DOHH2 (cell line): ENCODE measurements around the gene LRCH1.

ENCODE experiments used
- H3F3A ChIP-seq: fragments of 200-600 bp; sonication (generic), shearing (Covaris generic); 2 replicates; pipeline ENCODE4 v1.6.0; 2016; ENCODE audit warnings: antibody characterized with exemption, mild to moderate bottlenecking; ENCODE audit not compliant: control insufficient read depth, insufficient read depth
- H3K27ac ChIP-seq: fragments of 200-600 bp; sonication (generic); 2 replicates; pipeline ENCODE4 v1.5.1; 2014; ENCODE audit warnings: low read depth, mild to moderate bottlenecking, low read length, moderate library complexity
- H3K27me3 ChIP-seq: fragments of 200-600 bp; sonication (generic); 2 replicates; pipeline ENCODE4 v1.6.1; 2014; ENCODE audit warnings: mild to moderate bottlenecking, low read length, mixed read lengths; ENCODE audit not compliant: control insufficient read depth
- H3K36me3 ChIP-seq: fragments of 200-600 bp; sonication (generic); 2 replicates; pipeline ENCODE4 v1.6.1; 2014; ENCODE audit warnings: mild to moderate bottlenecking, low read length, moderate library complexity, mixed read lengths; ENCODE audit not compliant: control insufficient read depth
- H3K4me1 ChIP-seq: fragments of 200-600 bp; sonication (generic); 2 replicates; pipeline ENCODE4 v1.6.1; 2014; ENCODE audit warnings: mild to moderate bottlenecking, low read length, mixed read lengths; ENCODE audit not compliant: control insufficient read depth
- H3K4me2 ChIP-seq: fragments of 200-600 bp; sonication (generic); 2 replicates; pipeline ENCODE4 v1.6.0; 2014; ENCODE audit warnings: mild to moderate bottlenecking, low read length, moderate library complexity
- H3K4me3 ChIP-seq: fragments of 200-600 bp; sonication (generic); 2 replicates; pipeline ENCODE4 v1.5.1; 2014; ENCODE audit warnings: mild to moderate bottlenecking, low read length, mixed read lengths
- H3K79me2 ChIP-seq: fragments of 200-600 bp; sonication (generic); 2 replicates; pipeline ENCODE4 v1.6.1; 2014; ENCODE audit warnings: mild to moderate bottlenecking, low read length, mixed read lengths; ENCODE audit not compliant: control insufficient read depth
- H3K9me2 ChIP-seq: fragments of 200-600 bp; sonication (generic); replicated peaks from 2 replicates; pipeline ENCODE4 v1.6.1; 2014; ENCODE audit warnings: mild to moderate bottlenecking, low read length, mixed read lengths; ENCODE audit not compliant: control insufficient read depth
- H3K9me3 ChIP-seq: fragments of 200-600 bp; sonication (generic); 2 replicates; pipeline ENCODE4 v1.6.1; 2014; ENCODE audit warnings: antibody characterized with exemption, low read length, mixed read lengths; ENCODE audit not compliant: control insufficient read depth, insufficient read depth
- H4K20me1 ChIP-seq: fragments of 200-600 bp; sonication (generic); 2 replicates; pipeline ENCODE4 v1.6.0; 2014; ENCODE audit warnings: low read depth, mild to moderate bottlenecking, antibody characterized with exemption, low read length, moderate library complexity; ENCODE audit not compliant: control insufficient read depth, insufficient read depth
- EZH2phosphoT487 ChIP-seq: fragments of 200-600 bp; sonication (generic); IDR thresholded peaks from 2 replicates; pipeline ENCODE4 v1.6.1; 2017; ENCODE audit warnings: borderline replicate concordance, mild to moderate bottlenecking, antibody characterized with exemption, low read length, moderate library complexity, mixed read lengths
- TF ChIP-seq, protein P1 (sequence below): fragments of 200-600 bp; sonication (generic); IDR thresholded peaks from one replicate; pipeline ENCODE4 v1.5.1; 2014; ENCODE audit warnings: antibody characterized with exemption, mild to moderate bottlenecking, low read depth, low read length; ENCODE audit not compliant: poor library complexity, severe bottlenecking

LRCH1 gene

DNA sequence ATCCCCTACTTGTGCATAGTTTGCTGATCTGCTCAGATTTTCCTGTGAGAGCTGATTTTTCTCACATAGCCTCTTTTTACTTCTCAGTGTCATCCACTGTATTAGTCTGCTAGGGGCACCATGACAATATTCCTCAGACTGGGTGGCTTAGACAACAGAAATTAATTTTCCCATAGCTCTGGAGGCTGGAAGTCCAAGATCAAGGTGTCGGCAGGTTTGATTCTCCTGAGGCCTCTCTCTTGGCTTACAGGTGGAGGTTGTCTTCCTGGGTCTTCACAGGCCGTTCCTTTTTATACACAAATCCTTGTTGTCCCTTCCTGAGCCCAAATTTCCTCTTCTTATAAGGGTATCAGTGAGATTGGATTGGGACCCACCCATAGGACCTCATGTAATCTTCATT is 9.2 kb downstream of the LRCH1 start:
- Histone ChIP-seq H3K27ac (no peak overlapping the region), H3K79me2 (peaks cover 97% of the 10 kb centered on the region), H3K9me3 (no peaks in the 10 kb centered on the region), H3K27me3 (no peaks in the 10 kb centered on the region), H3K36me3 (peaks cover 4% of the 10 kb centered on the region; the same call in 1 of the 2 replicates), H4K20me1 (peaks cover 38% of the 10 kb centered on the region), H3K9me2 (no peaks in the 10 kb centered on the region), H3K4me2 (no peak overlapping the region), H3K4me1 (peaks cover 58% of the 10 kb centered on the region), H3K4me3 (no peak overlapping the region), H3F3A (no peaks in the 10 kb centered on the region)
- no peak for TF ChIP-seq EZH2phosphoT487
- TF ChIP-seq, protein P1, sequence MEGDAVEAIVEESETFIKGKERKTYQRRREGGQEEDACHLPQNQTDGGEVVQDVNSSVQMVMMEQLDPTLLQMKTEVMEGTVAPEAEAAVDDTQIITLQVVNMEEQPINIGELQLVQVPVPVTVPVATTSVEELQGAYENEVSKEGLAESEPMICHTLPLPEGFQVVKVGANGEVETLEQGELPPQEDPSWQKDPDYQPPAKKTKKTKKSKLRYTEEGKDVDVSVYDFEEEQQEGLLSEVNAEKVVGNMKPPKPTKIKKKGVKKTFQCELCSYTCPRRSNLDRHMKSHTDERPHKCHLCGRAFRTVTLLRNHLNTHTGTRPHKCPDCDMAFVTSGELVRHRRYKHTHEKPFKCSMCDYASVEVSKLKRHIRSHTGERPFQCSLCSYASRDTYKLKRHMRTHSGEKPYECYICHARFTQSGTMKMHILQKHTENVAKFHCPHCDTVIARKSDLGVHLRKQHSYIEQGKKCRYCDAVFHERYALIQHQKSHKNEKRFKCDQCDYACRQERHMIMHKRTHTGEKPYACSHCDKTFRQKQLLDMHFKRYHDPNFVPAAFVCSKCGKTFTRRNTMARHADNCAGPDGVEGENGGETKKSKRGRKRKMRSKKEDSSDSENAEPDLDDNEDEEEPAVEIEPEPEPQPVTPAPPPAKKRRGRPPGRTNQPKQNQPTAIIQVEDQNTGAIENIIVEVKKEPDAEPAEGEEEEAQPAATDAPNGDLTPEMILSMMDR, result no peak

DNA sequence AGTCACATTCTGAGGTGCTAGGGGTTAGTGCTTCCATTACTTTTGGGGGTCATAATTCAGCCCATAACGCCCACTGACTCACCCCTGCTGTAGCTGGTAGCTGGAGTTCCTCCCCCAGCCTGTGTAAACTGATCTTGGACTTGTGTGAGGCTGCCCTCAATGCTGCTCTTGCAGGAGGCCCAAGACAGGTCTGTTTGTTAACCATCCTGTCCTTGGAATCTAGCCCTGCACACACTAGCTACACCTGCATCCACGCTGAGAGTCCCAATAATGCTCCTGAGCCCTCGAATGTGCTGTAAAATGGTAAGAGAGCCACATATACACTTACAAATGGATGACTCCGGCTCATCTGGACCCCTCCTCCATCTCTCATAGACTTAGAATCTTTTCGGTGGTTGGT is 9.6 kb downstream of the LRCH1 start:
- H3K27ac ChIP-seq, result no peak overlapping the region
- H3K4me1 ChIP-seq, result peaks cover 58% of the 10 kb centered on the region
- peaks cover 4% of the 10 kb centered on the region; the same call in 1 of the 2 replicates for H3K36me3 ChIP-seq
- H3F3A ChIP-seq, result no peaks in the 10 kb centered on the region
- H3K9me3 ChIP-seq, result no peaks in the 10 kb centered on the region
- peaks cover 97% of the 10 kb centered on the region for H3K79me2 ChIP-seq
- no peak for TF ChIP-seq EZH2phosphoT487
- TF ChIP-seq, protein P1, result no peak
- H3K27me3 ChIP-seq, result no peaks in the 10 kb centered on the region
- peaks cover 38% of the 10 kb centered on the region for H4K20me1 ChIP-seq
- no peak overlapping the region for H3K4me3 ChIP-seq
- no peak overlapping the region for H3K4me2 ChIP-seq
- no peaks in the 10 kb centered on the region for H3K9me2 ChIP-seq

DNA sequence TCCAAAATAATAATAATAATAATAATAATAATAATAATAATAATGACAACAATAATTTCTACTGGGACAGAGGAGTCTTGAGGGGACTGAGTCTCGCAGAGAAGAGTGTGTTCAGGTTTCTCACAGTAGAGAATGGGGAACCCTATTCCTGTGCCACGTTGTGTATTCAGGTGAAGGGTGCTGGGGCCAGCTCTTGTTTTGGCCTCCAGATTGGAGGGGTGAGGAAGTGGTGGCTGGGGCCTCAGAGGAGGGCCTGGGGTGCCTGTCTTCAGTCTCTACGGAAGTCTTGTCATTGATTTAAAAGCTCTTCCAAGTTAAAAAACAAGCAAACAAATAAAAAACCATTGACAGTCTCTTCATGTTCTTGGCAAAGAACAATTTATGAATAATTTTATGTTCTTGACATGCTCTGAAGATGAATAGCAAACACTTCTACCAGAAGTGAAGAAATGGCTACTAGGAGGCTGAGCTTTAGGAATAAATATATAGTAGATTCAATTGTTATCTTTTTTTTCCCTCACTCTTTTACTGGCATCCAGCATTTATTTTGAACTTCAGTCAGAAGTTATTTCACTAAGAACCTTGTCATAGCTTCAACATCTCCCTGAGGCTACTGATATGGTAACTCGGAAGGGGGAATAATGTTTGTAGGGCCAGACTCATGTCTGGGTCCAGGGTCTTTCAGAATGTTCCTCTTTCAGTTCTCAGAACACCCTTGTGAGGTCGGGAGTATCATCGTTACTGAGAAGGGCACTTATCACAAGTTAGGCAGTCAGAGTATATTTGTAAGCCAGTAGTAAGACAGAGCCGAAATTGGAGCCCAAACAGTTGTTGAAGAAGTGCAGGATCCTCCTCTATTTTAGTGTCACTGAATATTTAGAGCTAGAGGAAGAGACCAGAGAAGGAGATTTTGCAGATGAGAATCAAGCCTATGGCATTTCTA is 13.1 kb downstream of the LRCH1 start:
- H3K27me3 ChIP-seq, result no peaks in the 10 kb centered on the region
- peaks cover 4% of the 10 kb centered on the region; the same call in 1 of the 2 replicates for H3K36me3 ChIP-seq
- TF ChIP-seq, protein P1, result no peak
- TF ChIP-seq EZH2phosphoT487, result no peak
- H3K4me3 ChIP-seq, result no peak overlapping the region
- peaks cover 51% of the 10 kb centered on the region for H3K4me1 ChIP-seq
- H3K4me2 ChIP-seq, result no peak overlapping the region
- no peaks in the 10 kb centered on the region for H3K9me3 ChIP-seq
- peaks cover 35% of the 10 kb centered on the region for H4K20me1 ChIP-seq
- no peaks in the 10 kb centered on the region for H3F3A ChIP-seq
- H3K27ac ChIP-seq, result no peak overlapping the region
- H3K79me2 ChIP-seq, result peaks cover 97% of the 10 kb centered on the region
- no peaks in the 10 kb centered on the region for H3K9me2 ChIP-seq
